GM12891 (cell line): ENCODE results near the gene DTNBP1.

Source experiments
- DNase-seq: peaks from one replicate; pipeline ENCODE4 v3.0.0; 2011; ENCODE audit warnings: low spot score; ENCODE audit not compliant: insufficient read length
- FAIRE-seq: peaks from 2 replicates; lab custom pipeline; 2011; peaks lifted over from hg19 to GRCh38; lab: Jason Lieb, UNC
- PAX5 ChIP-seq: IDR thresholded peaks from 2 replicates; pipeline ENCODE4 v1.6.1; 2011; ENCODE audit warnings: low read length, moderate library complexity, mild to moderate bottlenecking; ENCODE audit not compliant: insufficient read depth, severe bottlenecking
- POLR2A ChIP-seq: IDR thresholded peaks from 2 replicates; pipeline ENCODE4 v1.6.1; 2011; ENCODE audit warnings: low read depth, low read length, control low read depth
- POLR2AphosphoS5 ChIP-seq: IDR thresholded peaks from 2 replicates; pipeline ENCODE4 v1.6.1; 2011; ENCODE audit warnings: low read depth, low read length, control low read depth
- POU2F2 ChIP-seq: IDR thresholded peaks from 2 replicates; pipeline ENCODE4 v1.6.1; 2011; ENCODE audit warnings: low read depth, mild to moderate bottlenecking, control low read depth, low read length, moderate library complexity
- SPI1 ChIP-seq: IDR thresholded peaks from 2 replicates; pipeline ENCODE4 v1.6.1; 2011; ENCODE audit warnings: low read depth, low read length, control low read depth
- TAF1 ChIP-seq: IDR thresholded peaks from 2 replicates; pipeline ENCODE4 v1.6.1; 2011; ENCODE audit warnings: low read depth, low read length, control low read depth

DTNBP1 gene

DNA sequence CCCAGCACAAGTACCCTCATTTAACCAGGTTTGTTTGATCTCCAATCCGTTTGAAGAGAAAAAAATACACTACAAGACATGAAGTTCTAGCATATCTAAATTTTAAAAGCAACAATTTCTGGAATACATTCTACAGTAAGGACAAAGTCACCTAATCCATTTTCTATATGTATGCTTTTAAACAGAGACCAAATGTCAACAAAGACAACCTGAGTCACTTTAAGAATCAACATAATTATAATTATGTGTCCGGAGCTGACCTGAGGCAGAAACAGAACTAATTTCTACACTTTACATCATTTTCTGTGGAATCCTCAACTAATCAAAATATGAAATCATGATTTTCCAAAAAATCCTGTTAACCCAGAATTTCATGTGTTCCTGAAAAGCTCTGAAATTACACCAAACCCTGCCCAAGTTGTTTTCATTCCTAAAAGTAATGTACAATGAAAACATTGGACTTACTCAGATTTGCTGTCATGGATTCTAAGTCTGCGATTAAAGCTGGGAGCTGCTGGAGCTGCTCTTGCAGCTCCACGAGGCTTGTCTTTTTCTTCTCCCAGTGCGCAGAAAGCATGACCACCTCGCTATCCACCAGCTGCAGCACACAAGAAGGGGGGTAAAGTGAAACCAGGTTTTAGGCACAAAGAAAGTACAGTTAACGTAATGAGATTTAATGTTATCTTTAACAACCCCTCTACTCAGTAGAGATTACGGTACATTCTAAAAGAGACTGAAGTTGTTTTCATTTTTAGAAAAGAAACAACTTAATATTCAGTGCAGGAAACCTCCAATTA, 35.8 kb downstream of the DTNBP1 start:
- no peak for TF ChIP-seq TAF1
- no peak for TF ChIP-seq POLR2AphosphoS5
- no peak for TF ChIP-seq POU2F2
- no peak for TF ChIP-seq SPI1
- no peak for TF ChIP-seq PAX5
- TF ChIP-seq POLR2A: no peak
- FAIRE-seq: no peak

DNA sequence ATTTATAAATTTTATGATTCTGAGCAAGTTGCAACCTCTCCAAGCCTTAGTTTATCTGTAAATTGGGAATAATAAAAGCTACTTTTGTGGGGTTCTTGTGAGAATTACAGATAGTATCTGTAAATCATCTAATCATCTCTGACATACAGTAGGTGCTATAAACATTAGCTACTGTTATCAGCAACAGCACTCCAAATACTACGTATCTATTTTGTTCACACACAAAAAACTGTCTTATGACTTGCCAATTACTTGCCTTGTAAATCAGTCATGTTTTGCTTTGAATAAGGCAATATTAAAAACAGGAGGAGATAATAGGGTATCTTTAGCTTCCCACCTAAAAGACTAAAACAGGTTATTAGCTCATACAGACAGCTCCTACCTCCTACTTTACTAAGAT, 36.7 kb downstream of the DTNBP1 start:
- DNase-seq (no peak), FAIRE-seq (no peak)
- TF ChIP-seq PAX5 (no peak), POLR2A (no peak), POLR2AphosphoS5 (no peak), TAF1 (no peak), SPI1 (no peak), POU2F2 (no peak)

More for the DNA sequence above, 35.8 kb downstream of the DTNBP1 start:
- DNase-seq: no peak

DNA sequence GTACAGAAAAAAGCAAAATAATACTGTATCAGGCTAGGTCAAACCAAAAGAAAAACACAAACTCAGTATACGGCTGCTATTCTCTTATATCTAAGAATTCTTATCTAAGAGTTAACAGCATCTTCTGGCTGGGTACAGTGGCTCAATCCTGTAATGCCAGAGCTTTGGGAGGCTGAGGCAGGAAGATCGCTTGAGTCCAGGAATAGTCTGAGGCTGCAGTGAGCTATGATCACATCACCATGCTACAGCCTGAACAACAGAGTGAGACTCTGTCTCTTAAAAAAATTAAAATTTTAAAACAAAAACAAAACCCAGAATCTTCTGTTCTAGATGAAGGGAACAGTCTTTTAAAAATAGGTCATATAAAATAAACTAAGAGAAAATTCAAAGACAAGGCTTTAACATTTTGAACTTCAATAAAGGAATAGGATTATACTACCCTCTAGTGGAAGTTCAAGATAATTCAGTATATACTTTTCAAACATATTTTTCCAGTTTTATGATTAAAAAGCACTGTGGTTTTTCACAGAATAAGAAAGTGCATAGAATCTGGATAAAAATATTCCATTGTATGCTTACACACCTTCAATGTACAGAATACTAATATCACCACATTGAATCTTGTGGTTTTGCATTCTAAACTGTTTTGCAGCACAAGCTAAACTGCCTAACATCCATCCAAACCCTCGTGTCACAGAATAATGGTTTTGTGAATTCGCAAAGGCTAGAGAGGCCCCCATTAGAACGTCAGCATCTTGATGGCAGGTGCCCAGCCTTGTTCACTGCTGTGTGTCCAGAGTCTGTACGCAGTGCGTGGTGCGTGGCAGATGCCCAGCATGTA, 39.3 kb downstream of the DTNBP1 start:
- TF ChIP-seq POLR2A: no peak
- TF ChIP-seq TAF1: no peak
- no peak for TF ChIP-seq POLR2AphosphoS5
- no peak for TF ChIP-seq POU2F2
- no peak for TF ChIP-seq PAX5
- no peak for TF ChIP-seq SPI1
- FAIRE-seq: no peak
- no peak for DNase-seq

DNA sequence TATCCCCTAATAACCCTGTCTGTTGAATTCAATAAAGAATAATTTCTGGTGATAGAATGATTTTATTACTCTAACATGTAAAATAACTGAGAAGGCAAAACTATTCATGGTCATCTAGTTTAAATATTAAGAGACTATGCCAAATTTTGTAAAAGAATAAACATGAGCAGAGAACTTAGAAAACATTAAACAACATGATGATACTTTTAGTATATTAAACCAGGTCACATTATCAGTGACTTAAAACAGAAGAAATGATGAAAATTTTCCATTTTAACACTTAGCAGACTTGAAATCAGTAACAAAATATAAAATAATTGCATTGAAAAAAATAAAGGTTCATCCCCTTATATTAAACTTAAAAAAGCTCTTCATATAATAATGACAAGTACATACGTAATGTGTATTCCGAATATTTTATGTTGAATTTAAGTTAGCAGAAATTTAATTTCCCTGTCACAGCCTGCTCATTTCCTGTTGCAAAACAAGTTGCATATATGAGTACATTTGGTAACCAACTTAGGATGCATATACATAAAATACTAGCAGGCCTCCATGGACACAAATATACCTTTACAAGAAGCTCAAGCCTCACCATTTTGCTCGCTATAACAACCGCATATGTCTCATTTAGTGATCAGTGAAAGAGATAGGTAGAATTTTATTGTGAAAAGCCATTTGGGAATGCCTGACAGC, 40.6 kb downstream of the DTNBP1 start:
- DNase-seq: no peak
- no peak for FAIRE-seq
- TF ChIP-seq SPI1: no peak
- no peak for TF ChIP-seq PAX5
- TF ChIP-seq POLR2AphosphoS5: no peak
- no peak for TF ChIP-seq TAF1
- TF ChIP-seq POLR2A: no peak
- TF ChIP-seq POU2F2: no peak

DNA sequence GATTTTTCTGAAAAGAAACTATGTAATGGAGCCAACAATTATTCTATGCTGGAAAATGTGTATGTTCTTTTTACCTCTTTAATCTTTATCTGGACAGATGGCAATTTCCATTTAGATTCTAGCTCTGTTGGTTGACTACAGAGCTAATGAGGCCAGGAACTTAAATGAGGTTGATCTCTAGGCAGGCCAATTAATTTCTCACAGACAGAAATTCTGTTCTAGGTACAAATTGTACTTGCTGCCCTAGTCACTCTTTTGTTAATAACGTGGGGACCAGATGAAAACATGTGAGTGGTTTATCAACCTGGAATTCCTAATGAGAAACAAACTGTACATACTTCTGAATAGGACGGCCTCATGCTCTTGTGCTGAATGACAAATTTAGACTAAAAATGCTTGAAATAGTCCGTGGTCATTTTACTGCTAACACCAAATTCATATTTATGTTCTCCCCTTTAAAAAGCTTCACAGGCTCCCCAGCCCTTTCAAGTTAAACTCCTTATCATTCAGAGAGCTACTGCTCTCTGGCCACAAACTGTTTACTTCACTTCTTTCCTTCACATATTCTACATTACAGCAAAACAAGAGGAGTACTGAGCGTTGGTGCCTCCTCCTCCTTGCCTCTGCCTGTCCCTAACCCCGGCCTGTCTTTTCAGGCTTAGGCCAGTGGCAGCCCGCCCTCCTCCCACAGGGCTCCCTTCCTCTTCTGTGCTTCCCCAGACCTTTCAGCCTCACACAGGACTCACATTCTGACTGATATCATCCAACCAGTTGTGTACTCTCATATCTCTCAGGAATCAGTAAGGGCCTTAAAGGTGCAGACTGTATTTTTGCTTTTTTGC, 41.4 kb downstream of the DTNBP1 start:
- DNase-seq (no peak), FAIRE-seq (peak; percentile 95)
- TF ChIP-seq TAF1: peak; percentile 53; the same call in 1 of the 2 replicates
- TF ChIP-seq POLR2A: peak; percentile 49; the same call in 1 of the 2 replicates
- peak; percentile 79 for TF ChIP-seq SPI1
- 0 out of 2 replicates have a peak, but pooled peaks have one; percentile 25 for TF ChIP-seq POU2F2
- TF ChIP-seq PAX5: no peak
- peak; percentile 64 for TF ChIP-seq POLR2AphosphoS5

DNA sequence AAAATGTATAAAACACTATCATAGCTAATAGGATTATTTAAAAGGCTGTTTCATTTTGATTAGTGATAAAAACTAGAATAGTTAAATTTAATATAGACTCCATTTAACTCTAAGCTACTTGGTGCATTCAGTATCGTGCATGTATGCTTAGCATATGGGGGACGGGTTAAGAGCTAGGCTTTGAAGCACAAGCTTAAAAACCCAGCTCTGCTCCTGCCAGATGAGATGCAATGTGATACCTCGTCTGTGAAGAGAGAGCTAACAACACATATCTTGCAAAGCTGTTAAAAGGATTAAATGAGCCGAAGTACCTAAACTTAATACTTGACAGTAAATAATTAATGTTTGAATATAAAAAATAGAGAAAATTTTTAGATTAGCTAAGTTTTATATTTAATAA, 42.2 kb downstream of the DTNBP1 start:
- DNase-seq (no peak), FAIRE-seq (no peak)
- TF ChIP-seq POLR2A: no peak
- no peak for TF ChIP-seq POLR2AphosphoS5
- no peak for TF ChIP-seq PAX5
- TF ChIP-seq SPI1: no peak
- TF ChIP-seq TAF1: no peak
- TF ChIP-seq POU2F2: no peak

DNA sequence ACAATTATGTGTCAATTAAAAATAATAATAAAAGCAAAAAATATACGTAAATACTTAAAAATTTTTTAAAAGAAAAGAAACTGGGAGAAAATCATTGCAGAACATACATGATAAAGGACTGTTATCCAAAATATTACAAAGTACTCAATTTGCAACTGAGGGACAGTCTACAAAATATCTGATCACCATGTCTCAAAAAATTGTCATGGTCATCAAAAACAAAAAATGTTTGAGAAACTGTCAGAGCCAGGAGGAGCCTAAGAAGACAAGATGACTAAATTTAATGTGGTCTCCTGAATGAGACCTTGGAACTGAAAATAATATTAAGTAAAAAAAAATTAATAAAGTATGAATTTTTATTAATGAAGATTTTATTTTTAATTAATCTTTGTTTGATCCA, 43.5 kb downstream of the DTNBP1 start:
- TF ChIP-seq POLR2AphosphoS5 (no peak), TAF1 (no peak), PAX5 (no peak), SPI1 (no peak), POU2F2 (no peak), POLR2A (no peak)
- FAIRE-seq (no peak), DNase-seq (no peak)

DNA sequence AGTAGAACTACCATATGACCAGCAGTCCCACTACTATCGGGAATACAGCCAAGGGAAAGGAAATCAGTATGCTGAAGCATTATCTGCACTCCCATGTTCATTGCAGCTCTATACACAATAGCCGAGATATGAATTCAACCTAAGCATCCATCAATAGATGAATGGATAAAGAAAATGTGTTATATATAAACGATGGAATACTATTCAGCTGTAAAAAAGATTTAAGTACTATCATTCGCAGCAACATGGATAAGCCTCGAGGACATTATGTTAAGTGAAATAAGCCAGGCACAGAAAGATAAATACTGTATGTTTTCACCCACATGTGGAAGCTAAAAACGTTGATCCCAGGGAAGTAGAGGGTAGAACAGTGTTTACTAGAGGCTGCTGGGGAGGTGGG, 44.1 kb downstream of the DTNBP1 start:
- DNase-seq (no peak), FAIRE-seq (no peak)
- TF ChIP-seq PAX5: no peak
- no peak for TF ChIP-seq POLR2A
- TF ChIP-seq SPI1: no peak
- no peak for TF ChIP-seq POU2F2
- TF ChIP-seq TAF1: no peak
- no peak for TF ChIP-seq POLR2AphosphoS5
